Tibial artery (tissue), 4 donors: ENCODE measurements around the gene GVQW3.
A peak's percentile ranks its signal among the peaks of the same experiment; 100 is the strongest.

Source experiments
- DNase-seq, 2 donors: peaks; one replicate each; pipeline ENCODE4 v3.0.0-alpha.2; 2019
- H3K27ac ChIP-seq, 2 donors: fragments of 200-600 bp; sonication (generic) in 1 of 2; 1 replicate in 1 of 2; 2 replicates in 1 of 2; pipeline ENCODE4 v1.5.1; 2018 to 2019; ENCODE audit warnings: mild to moderate bottlenecking in 1 of 2
- H3K27me3 ChIP-seq, 2 donors: fragments of 200-600 bp; sonication (generic) in 1 of 2; one replicate each; pipeline versions ENCODE4 v1.5.1 to v1.6.0; 2016 to 2019
- H3K36me3 ChIP-seq, 3 donors: fragments of 200-600 bp; sonication (generic) in 2 of 3; one replicate each; pipeline ENCODE4 v1.5.1; 2016 to 2019; ENCODE audit warnings: mild to moderate bottlenecking in 2 of 3
- H3K4me1 ChIP-seq, 4 donors: fragments of 200-600 bp; sonication (generic) in 2 of 4; 1 replicate in 3 of 4; 2 replicates in 1 of 4; pipeline ENCODE4 v1.5.1; 2016 to 2019
- H3K4me3 ChIP-seq, 2 donors: fragments of 200-600 bp; sonication (generic) in 1 of 2; 1 replicate in 1 of 2; 2 replicates in 1 of 2; pipeline ENCODE4 v1.5.1; 2018 to 2019; ENCODE audit warnings: mild to moderate bottlenecking in 2 of 2
- H3K9me3 ChIP-seq, 3 donors: fragments of 200-600 bp; sonication (generic) in 1 of 3; one replicate each; pipeline ENCODE4 v1.5.1; 2016 to 2019
- intact Hi-C: fragments of 100-400 bp; cut with DNase I; formaldehyde crosslinking; loops from one replicate; pipeline ENCODE4 v1.15.0; 2023; ENCODE audit warnings: low total_unique reads
- TF ChIP-seq, protein P1 (sequence below), 2 experiments: fragments of 200-600 bp in 1 of 2; fragments of 450-650 bp in 1 of 2; IDR thresholded peaks; one replicate each; pipeline ENCODE4 v1.5.1; 2017 to 2019; ENCODE audit warnings: antibody characterized with exemption in 2 of 2, mild to moderate bottlenecking in 1 of 2, moderate library complexity in 1 of 2

The GVQW3 gene

DNA sequence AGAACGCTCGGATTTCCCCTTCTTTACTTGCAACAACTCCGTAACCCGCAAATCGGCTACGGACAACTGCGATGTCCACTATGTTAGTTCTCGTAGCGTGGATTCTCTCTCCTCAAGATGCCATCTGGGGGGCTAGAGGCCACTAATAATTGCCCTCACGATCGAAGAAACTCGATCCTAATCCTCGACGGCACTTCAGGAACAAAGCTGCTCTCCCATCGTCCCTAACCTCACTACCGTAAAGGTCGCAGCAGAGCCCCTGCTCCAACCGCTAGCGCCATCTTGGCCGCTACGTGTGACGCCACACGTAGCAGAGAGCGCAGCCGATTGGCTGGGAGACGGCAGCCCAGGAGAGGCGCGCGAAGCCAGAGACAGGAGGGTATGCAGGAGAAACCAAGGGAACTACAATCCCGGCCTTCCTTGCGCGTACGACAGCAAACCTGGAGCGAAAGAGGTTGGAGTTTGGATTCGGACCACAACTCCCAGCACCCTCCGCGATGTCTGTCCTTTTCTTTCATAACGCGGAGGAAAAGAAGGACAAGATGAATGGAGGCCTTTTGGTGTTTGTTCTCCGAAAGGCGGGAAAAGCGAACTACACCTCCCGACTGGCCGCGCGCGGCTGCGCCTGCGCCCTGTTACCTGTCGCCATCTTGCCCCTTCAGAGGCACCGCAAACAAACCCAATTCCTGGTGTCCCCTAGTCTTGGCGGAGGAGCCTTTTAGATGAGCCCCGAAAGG lies 63.4 kb downstream of the GVQW3 start, which contains the start of gene EMSY:
EMSY (plus strand) TSS at position 635 of the 737 bp plus-strand sequence. CDS start 1,921 bp downstream, outside the sequence.
- H3K27ac ChIP-seq = peak within 1 kb of the TSS; percentile 89 to 96
- intact Hi-C loops = loop anchor here (5.0 to 10.0 kb wide), 3 partner anchors 62 to 620 kb away; partner anchors contain the start of genes CAPN5, GVQW3 and THAP12
- peak within 1 kb of the TSS; percentile 80 to 99 for H3K4me3 ChIP-seq
- no peaks in the 10 kb centered on the region for H3K9me3 ChIP-seq
- H3K27me3 ChIP-seq = no peaks in the 10 kb centered on the region
- peaks cover 0 to 7% (median 4%) of the 10 kb centered on the region in 3 donors for H3K36me3 ChIP-seq
- DNase-seq = peak; percentile 98 to 99
- H3K4me1 ChIP-seq = peaks cover 0 to 22% (median 17%) of the 10 kb centered on the region in 4 donors
- TF ChIP-seq, protein P1, sequence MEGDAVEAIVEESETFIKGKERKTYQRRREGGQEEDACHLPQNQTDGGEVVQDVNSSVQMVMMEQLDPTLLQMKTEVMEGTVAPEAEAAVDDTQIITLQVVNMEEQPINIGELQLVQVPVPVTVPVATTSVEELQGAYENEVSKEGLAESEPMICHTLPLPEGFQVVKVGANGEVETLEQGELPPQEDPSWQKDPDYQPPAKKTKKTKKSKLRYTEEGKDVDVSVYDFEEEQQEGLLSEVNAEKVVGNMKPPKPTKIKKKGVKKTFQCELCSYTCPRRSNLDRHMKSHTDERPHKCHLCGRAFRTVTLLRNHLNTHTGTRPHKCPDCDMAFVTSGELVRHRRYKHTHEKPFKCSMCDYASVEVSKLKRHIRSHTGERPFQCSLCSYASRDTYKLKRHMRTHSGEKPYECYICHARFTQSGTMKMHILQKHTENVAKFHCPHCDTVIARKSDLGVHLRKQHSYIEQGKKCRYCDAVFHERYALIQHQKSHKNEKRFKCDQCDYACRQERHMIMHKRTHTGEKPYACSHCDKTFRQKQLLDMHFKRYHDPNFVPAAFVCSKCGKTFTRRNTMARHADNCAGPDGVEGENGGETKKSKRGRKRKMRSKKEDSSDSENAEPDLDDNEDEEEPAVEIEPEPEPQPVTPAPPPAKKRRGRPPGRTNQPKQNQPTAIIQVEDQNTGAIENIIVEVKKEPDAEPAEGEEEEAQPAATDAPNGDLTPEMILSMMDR (IDR thresholded peaks at IDR 0.05) = no peak

DNA sequence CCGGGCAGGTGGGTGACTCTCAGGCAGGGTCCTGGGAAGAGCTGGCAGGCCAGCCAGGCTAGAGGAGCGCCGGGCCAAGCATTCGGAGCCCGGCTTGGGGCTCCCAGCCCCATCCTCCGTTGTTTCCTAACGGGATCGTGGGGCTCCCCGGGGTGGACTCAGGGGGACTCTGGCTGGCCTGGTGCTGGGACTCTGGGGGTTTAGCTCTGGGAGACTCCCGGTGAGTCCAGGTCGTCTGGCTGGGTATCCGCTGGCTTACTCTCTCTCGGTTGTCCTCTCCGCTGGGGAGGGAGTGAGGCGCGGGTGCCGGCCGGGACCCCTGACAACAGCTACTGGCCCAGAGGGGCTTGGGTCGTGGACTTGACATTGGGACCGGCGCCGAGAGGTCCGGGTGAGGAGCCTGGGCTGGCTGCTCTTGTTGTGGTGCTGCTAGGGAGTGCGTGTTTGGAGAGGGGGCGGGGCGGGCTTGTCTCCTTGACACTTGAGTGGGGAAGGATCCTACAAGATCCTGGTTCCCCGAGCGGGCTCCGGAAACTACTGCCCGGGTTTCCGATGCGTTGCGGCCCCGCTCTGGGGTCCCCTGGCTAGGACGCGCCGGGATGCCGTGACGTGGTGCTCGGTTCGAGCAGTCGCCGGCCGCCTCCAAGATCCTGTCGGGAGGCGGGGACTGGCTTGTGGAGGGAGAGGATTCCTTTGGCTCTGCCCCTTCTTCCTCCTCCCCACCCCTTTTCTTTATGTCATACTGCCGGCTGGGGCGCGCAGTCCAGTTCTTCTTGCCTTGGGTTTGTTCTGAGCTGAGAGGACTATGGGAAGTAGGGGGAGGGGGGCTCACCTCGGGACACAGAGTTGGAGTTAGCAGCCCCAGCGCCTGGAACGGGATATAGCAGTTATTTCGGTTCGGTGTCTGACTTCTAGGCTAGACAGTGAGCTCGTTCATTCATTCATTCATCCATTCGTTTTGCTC lies 64.3 kb downstream of the GVQW3 start:
- H3K27me3 ChIP-seq = no peaks in the 10 kb centered on the region
- intact Hi-C loops = loop anchor here (5.0 to 10.0 kb wide), 2 partner anchors 208 to 619 kb away; partner anchors contain the start of gene CAPN5

DNA sequence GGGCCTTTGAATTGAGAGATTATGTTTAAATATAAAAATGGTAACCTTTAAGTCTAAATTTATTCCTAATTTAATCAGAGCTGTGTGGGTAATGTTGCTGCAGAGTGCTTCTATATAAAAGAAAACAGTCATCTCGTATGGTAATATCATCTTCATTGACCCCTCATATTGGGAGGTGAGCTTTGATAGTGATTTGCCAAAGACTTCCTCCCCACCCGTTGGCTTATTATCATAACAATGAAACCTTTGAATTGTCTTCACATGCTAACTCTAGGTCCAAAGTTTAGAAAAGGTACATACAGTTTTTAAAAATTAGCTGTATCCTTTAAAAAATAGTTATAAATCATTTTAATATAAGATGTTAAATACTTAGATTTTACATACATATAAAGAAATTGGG lies 67.4 kb downstream of the GVQW3 start:
- H3K4me3 ChIP-seq = no peak overlapping the region
- H3K36me3 ChIP-seq = peaks cover 10 to 36% (median 17%) of the 10 kb centered on the region in 3 donors
- TF ChIP-seq, protein P1 (IDR thresholded peaks at IDR 0.05) = no peak
- H3K27me3 ChIP-seq = no peaks in the 10 kb centered on the region
- intact Hi-C loops = loop anchor here (5.0 to 10.0 kb wide), 2 partner anchors 211 to 616 kb away; partner anchors contain the start of gene CAPN5
- peaks cover 0 to 18% (median 14%) of the 10 kb centered on the region in 4 donors for H3K4me1 ChIP-seq
- DNase-seq = no peak
- H3K9me3 ChIP-seq = no peaks in the 10 kb centered on the region
- no peak overlapping the region for H3K27ac ChIP-seq

More for the DNA sequence above, 64.3 kb downstream of the GVQW3 start:
- DNase-seq = peak; percentile 79 to 84
- peak overlapping the region; percentile 80 to 99 for H3K4me3 ChIP-seq
- peaks cover 0 to 22% (median 17%) of the 10 kb centered on the region in 4 donors for H3K4me1 ChIP-seq
- TF ChIP-seq, protein P1 (IDR thresholded peaks at IDR 0.05) = no peak
- H3K36me3 ChIP-seq = peaks cover 0 to 12% (median 9%) of the 10 kb centered on the region in 3 donors
- no peaks in the 10 kb centered on the region for H3K9me3 ChIP-seq
- peak overlapping the region; percentile 89 to 96 for H3K27ac ChIP-seq

DNA sequence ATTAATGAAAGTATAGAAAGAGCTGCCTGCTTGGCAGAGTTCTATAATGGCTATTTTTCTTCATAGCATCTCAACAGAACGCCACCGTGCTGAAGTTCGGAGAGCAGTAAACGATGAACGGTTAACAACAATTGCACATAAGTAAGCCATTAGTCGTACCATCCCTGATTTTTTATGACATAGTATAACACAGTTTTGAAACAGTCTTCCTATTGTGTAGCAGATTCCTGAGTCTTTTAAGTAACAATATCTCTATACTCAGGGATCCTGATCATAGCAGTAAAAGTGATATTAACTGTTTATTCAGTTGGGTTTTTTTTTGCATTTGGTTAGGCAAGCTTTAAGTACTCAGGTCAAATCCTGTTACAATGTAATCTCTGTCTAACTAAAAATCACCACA lies 72.1 kb downstream of the GVQW3 start:
- Histone ChIP-seq H3K27me3 (no peaks in the 10 kb centered on the region), H3K9me3 (no peaks in the 10 kb centered on the region), H3K27ac (no peak overlapping the region), H3K4me1 (no peaks in the 10 kb centered on the region), H3K36me3 (peaks cover 17 to 36% (median 17%) of the 10 kb centered on the region in 3 donors), H3K4me3 (no peak overlapping the region)
- intact Hi-C loops = no loop called here
- no peak for DNase-seq
- TF ChIP-seq, protein P1 (IDR thresholded peaks at IDR 0.05) = no peak

DNA sequence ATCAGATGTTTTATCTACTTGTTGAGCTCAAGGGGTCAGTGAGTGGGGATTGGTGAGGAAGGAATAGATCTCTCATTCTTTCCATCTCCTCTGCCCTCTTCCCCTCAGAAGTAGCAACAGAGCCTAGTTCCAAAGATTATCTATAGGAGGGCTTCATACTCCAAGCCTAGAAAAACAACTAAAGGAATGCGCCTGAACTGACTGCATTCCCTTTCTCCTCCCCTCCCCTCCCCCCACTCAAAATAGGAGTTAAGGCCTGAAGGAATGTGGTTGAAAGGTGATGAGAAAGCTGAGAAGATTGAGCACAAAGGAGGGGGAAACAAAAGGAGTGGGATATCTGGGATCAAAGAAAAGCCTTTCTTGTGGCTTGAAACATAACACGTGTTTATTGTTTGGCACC lies 74.2 kb downstream of the GVQW3 start:
- TF ChIP-seq, protein P1 (IDR thresholded peaks at IDR 0.05) = no peak

More for the DNA sequence above, 74.2 kb downstream of the GVQW3 start:
- DNase-seq = no peak
- no peak overlapping the region for H3K4me3 ChIP-seq
- H3K4me1 ChIP-seq = no peaks in the 10 kb centered on the region
- no peaks in the 10 kb centered on the region for H3K27me3 ChIP-seq
- no peaks in the 10 kb centered on the region for H3K9me3 ChIP-seq
- intact Hi-C loops = no loop called here
- H3K27ac ChIP-seq = no peak overlapping the region
- peaks cover 11 to 48% (median 20%) of the 10 kb centered on the region in 3 donors for H3K36me3 ChIP-seq
